ENCODE measurements around the gene ZNF587. TPM values are rescaled to one million over a fixed set of nuclear protein-coding genes. Genes with fewer than 3 reads are reported as not detected.

The ZNF587 gene
- total and polyA plus RNA-seq, 2 of the 13 experiments (the other 11 are each of a cell fraction or from before 2014, with no cell fraction given): 8.7 to 17.5 TPM

DNA sequence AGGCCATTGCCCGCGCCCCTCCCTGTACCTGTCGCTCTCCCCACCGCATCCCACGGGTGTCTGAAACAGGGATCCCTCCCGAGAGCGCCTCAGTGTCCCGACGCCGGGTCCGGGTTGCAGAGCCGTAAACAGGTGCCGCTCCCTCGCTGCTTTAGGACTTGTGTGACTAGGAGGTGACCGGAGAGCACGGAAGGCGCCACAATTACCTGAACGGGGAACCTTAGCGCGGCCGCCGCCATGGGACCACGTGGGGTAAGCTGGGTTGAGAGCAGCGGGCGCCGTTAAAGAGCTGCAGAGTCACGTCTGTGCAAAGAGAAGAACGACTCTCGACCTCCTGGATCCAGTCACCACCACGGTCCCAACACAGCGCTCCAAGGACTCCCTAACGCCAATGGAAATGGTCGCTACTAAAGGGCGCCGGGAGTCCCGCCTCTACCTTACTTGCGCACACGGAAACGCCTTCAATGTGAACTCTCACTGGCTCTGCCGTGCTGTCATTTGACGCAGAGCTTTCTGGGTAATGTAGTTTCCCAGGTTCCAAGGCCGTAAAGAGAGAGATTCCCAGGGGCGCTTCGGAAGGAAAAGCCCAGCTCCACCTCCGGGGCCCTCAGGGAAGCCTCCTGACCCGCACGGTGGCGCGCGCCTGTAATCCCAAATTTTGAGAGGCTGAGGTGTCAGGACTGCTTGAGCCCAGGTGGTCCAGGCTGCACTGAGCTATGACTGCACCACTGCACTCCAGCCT lies 35.0 kb upstream of the ZNF587 start, which contains the start of gene ZNF552 (continued):
- TF ChIP-seq, protein P1, sequence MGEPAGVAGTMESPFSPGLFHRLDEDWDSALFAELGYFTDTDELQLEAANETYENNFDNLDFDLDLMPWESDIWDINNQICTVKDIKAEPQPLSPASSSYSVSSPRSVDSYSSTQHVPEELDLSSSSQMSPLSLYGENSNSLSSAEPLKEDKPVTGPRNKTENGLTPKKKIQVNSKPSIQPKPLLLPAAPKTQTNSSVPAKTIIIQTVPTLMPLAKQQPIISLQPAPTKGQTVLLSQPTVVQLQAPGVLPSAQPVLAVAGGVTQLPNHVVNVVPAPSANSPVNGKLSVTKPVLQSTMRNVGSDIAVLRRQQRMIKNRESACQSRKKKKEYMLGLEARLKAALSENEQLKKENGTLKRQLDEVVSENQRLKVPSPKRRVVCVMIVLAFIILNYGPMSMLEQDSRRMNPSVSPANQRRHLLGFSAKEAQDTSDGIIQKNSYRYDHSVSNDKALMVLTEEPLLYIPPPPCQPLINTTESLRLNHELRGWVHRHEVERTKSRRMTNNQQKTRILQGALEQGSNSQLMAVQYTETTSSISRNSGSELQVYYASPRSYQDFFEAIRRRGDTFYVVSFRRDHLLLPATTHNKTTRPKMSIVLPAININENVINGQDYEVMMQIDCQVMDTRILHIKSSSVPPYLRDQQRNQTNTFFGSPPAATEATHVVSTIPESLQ (CRISPR knock-in tag; conservative IDR thresholded peaks at IDR 0.05): no peak
- TF ChIP-seq NCOA1 (CRISPR knock-in tag; IDR thresholded peaks at IDR 0.05) (no peak), ZNF557 (CRISPR knock-in tag; IDR thresholded peaks at IDR 0.05) (no peak), ZNF3 (CRISPR knock-in tag; IDR thresholded peaks at IDR 0.05) (no peak), ZMYM2 (CRISPR knock-in tag; IDR thresholded peaks at IDR 0.05) (no peak), HNRNPUL1 (IDR thresholded peaks at IDR 0.05; ENCODE audit: low read depth, low read length) (no peak), SMARCE1 (IDR thresholded peaks at IDR 0.05; ENCODE audit: borderline replicate concordance) (no peak), RNF2 (conservative IDR thresholded peaks at IDR 0.05; ENCODE audit: low read depth) (no peak), SMAD1 (CRISPR knock-in tag; IDR thresholded peaks at IDR 0.05; ENCODE audit: borderline replicate concordance, low read depth) (no peak), ZNF205 (CRISPR knock-in tag; IDR thresholded peaks at IDR 0.05) (peak; percentile 22; the same call in 1 of the 2 replicates), NAIF1 (CRISPR knock-in tag; IDR thresholded peaks at IDR 0.05; ENCODE audit: borderline replicate concordance) (no peak), HDAC2 (CRISPR knock-in tag; IDR thresholded peaks at IDR 0.05) (peak; percentile 20), SSRP1 (CRISPR knock-in tag; IDR thresholded peaks at IDR 0.05) (no peak), NONO (IDR thresholded peaks at IDR 0.05) (no peak), NONO (CRISPR knock-in tag; conservative IDR thresholded peaks at IDR 0.05) (no peak), AHR (CRISPR knock-in tag; IDR thresholded peaks at IDR 0.05) (0 out of 2 replicates have a peak, but pooled peaks have one; percentile 55), ZNF468 (CRISPR knock-in tag; IDR thresholded peaks at IDR 0.05) (no peak), KIAA2018 (CRISPR knock-in tag; IDR thresholded peaks at IDR 0.05; ENCODE audit: borderline replicate concordance) (no peak), ATF7-NPFF (CRISPR knock-in tag; IDR thresholded peaks at IDR 0.05; ENCODE audit: low read depth) (no peak), GATA4 (IDR thresholded peaks at IDR 0.05; ENCODE audit: borderline replicate concordance, low read depth) (0 out of 2 replicates have a peak, but pooled peaks have one; percentile 46)
- TF ChIP-seq, protein P2, sequence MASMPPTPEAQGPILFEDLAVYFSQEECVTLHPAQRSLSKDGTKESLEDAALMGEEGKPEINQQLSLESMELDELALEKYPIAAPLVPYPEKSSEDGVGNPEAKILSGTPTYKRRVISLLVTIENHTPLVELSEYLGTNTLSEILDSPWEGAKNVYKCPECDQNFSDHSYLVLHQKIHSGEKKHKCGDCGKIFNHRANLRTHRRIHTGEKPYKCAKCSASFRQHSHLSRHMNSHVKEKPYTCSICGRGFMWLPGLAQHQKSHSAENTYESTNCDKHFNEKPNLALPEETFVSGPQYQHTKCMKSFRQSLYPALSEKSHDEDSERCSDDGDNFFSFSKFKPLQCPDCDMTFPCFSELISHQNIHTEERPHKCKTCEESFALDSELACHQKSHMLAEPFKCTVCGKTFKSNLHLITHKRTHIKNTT (CRISPR knock-in tag; IDR thresholded peaks at IDR 0.05): no peak
